Right lobe of liver (tissue), 4 donors: ENCODE measurements around the gene ZNF470.

Experiments
- CTCF ChIP-seq, 4 donors: fragments of 200-600 bp in 3 of 4; fragments of 450-650 bp in 1 of 4; IDR thresholded peaks; one replicate each; pipeline versions ENCODE4 v1.5.1 to v1.8.0; 2016 to 2022; ENCODE audit warnings: antibody characterized with exemption in 4 of 4, mild to moderate bottlenecking in 2 of 4
- POLR2A ChIP-seq: fragments of 450-650 bp; IDR thresholded peaks from one replicate; pipeline ENCODE4 v1.6.1; 2017; ENCODE audit warnings: antibody characterized with exemption, mild to moderate bottlenecking
- donor health status: DM: no; HTN: no; CAD: no.
- donor health status: DM: no; HTN: no; CAD: no.
- donor health status: DM: no; HTN: yes; CAD: no.

DNA sequence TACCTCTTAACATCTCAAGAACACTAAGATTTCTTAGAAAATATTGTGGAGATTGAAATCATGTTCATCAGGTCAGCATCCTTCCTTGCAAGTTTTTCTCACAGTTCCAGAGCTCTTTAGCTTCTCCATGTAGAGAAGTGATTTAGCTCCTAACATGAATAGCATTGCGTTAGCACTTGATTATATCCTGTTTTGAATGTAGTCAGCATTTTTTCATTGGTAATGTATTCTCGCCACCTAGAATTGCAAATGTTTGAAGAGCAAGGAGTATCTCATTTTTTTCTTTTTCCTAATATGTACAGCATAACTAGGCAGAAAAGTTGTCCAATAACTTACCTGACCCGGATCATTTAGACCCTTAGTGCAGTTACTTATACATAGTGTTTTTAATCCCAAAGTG, 6.6 kb downstream of the ZNF470 start:
- TF ChIP-seq CTCF (IDR thresholded peaks at IDR 0.05) (no peak), POLR2A (no peak)
